Measurements from ENCODE around the gene FRAS1. TPM values are rescaled to one million over a fixed set of nuclear protein-coding genes. Genes with fewer than 3 reads are reported as not detected.

The FRAS1 gene
- total and polyA plus RNA-seq, 9 of the 15 experiments (the other 6 are each of a cell fraction or from before 2014, with no cell fraction given) = under 0.01 to 0.11 (median 0.04) TPM; not detected in 2

GRCh38 chr4:78551420-78552351, 494.6 kb downstream of the FRAS1 start, which contains the start of gene ANXA3:
Gene ANXA3 (plus strand): TSS chr4:78551770. CDS start chr4:78554474, 2,704 bp downstream.
- no peak for FAIRE-seq
- ChIA-PET CTCF (ENCODE audit: low intra/inter-chr PET ratio) (no interaction called here), POLR2A (interaction anchor here (1.0 to 1.2 kb wide), 2 partner anchors 9 to 35 kb away, joined by 3 read pairs; no protein-coding TSS in a partner anchor)
- DNase-seq (ENCODE audit: extremely low read depth in 1 of 4, low spot score in 3 of 4) = peak; percentile 51 to 71 (median 66)
- Histone ChIP-seq H3K9me1 (ENCODE audit: control insufficient read depth, insufficient read depth, low read length) (no peaks in the 10 kb centered on the region), H3K4me1 (replicated peaks in 1 of 2; ENCODE audit: control insufficient read depth in 2 of 2, insufficient read depth in 2 of 2, low read length in 2 of 2) (peaks cover 10 to 20% of the 10 kb centered on the region in 2 experiments; a peak in 4 of 5 replicates), H3K79me2 (ENCODE audit: control insufficient read depth, insufficient read depth, low read length) (no peaks in the 10 kb centered on the region), H3K36me3 (ENCODE audit: control insufficient read depth, insufficient read depth, low read length) (no peaks in the 10 kb centered on the region), H3K27me3 (ENCODE audit: control insufficient read depth in 2 of 2, insufficient read depth in 2 of 2, low read length in 2 of 2) (peaks cover 4 to 8% of the 10 kb centered on the region in 2 experiments; a peak in 2 of 5 replicates), H3K27ac (ENCODE audit: extremely low read depth, low read depth, low read length) (no peak within 1 kb of the TSS), H2AFZ (ENCODE audit: low read depth, low read length) (peak within 1 kb of the TSS; percentile 86), H3K9me3 (replicated peaks; ENCODE audit: control insufficient read depth, insufficient read depth, low read depth, low read length) (no peaks in the 10 kb centered on the region), H4K20me1 (replicated peaks; ENCODE audit: control insufficient read depth, insufficient read depth, low read length) (no peaks in the 10 kb centered on the region), H3K4me2 (ENCODE audit: insufficient read depth, low read length) (peak within 1 kb of the TSS; percentile 76), H3K4me3 (peak within 1 kb of the TSS; percentile 50), H3K9ac (ENCODE audit: insufficient read depth in 1 of 2, low read depth in 2 of 2, low read length in 2 of 2) (peak within 1 kb of the TSS; percentile 61 to 94; a peak in 3 of 4 replicates)
- WGBS (ENCODE audit: insufficient coverage, low coverage, missing lambda C conversion rate) = 8% methylated on average over 54 of the region's 65 CpGs
- BruUV-seq (replicated peaks) = no TSS peak
- in situ Hi-C loops (cut with MboI) (no loop called here), intact Hi-C loops (cut with micrococcal nuclease) (no loop called here)
- ATAC-seq = peak; percentile 91
- TF ChIP-seq MCM3 (IDR thresholded peaks at IDR 0.05) (no peak), TCF7 (IDR thresholded peaks at IDR 0.05; ENCODE audit: borderline replicate concordance) (no peak), FOXA3 (CRISPR knock-in tag; conservative IDR thresholded peaks at IDR 0.05 in 1 of 2, IDR thresholded peaks at IDR 0.05 in 1 of 2) (0 out of 4 replicates have a peak, but pooled peaks of 1 of the 2 experiments have one; percentile 9), TAF1 (IDR thresholded peaks at IDR 0.05; ENCODE audit: control insufficient read depth, extremely low read depth, insufficient read depth, low read length, severe bottlenecking) (no peak), ZBTB12 (CRISPR knock-in tag; IDR thresholded peaks at IDR 0.05) (no peak), NCOR1 (IDR thresholded peaks at IDR 0.05) (no peak), RBM39 (optimal IDR thresholded peaks at IDR 0.05; ENCODE audit: low read depth, low read length) (no peak), AFF1 (IDR thresholded peaks at IDR 0.05; ENCODE audit: low read depth in 1 of 2, partially characterized antibody in 2 of 2) (no peak), CCAR2 (IDR thresholded peaks at IDR 0.05; ENCODE audit: low read depth, low read length) (no peak), RB1 (IDR thresholded peaks at IDR 0.05; ENCODE audit: low read depth) (no peak), KLF16 (IDR thresholded peaks at IDR 0.05) (no peak), RFX5 (IDR thresholded peaks at IDR 0.05; ENCODE audit: low read depth, low read length) (no peak), ZNF134 (CRISPR knock-in tag; conservative IDR thresholded peaks at IDR 0.05) (no peak), CTCFL (IDR thresholded peaks at IDR 0.05; ENCODE audit: borderline replicate concordance, insufficient read depth, low read depth, low read length, poor library complexity, severe bottlenecking) (no peak)
